Measurements from ENCODE around the gene C2CD3. TPM values are rescaled to one million over a fixed set of nuclear protein-coding genes. Genes with fewer than 3 reads are reported as not detected.

Gene C2CD3
- total and polyA plus RNA-seq, 2 donors, result 12.2 to 13.6 TPM

DNA sequence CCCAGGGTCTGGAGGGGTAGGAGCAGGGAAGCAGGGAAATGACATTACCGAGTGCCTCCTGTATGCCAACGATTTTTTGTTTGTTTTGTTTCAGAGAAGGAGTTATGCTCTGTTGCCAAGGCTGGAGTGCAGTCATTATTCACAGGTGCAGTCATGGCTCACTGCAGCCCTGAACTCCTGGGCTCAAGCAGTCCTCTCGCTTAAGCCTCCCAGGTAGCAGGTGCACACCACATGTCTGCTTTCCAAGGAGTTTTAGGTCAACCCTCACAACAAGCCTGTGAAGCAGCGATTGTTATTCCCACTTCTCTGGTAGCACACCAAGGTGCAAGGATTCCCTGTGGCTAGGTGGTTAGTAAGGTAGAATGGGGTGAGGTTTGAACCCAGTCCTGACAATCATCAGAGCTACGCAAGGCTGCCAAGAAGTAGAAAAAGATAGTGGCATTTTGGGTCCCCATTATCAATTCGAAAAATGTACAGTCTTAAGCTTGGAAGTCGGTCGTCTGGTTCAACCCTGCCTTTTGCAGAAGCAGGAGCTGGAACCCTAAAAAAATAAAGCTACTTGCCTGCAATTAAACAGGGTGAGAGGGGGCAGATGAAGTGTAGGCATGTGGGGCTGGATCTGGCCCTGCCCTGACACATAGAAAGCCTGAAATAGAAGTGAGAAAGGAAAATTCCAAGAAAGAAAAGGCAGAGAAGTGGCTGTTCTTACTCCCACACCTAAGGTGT lies 171.1 kb downstream of the C2CD3 start:
- WGBS, result 96% methylated on average over 8 of the region's 8 CpGs
- Histone ChIP-seq H3K27me3 (ENCODE audit: control insufficient read depth in 2 of 2, insufficient read depth in 1 of 2, low read length in 1 of 2) (no peaks in the 10 kb centered on the region), H3K9me3 (ENCODE audit: control insufficient read depth in 2 of 2, insufficient read depth in 1 of 2, low read length in 1 of 2) (no peaks in the 10 kb centered on the region), H3K27ac (ENCODE audit: low read depth in 1 of 2, low read length in 1 of 2) (no peak overlapping the region), H3K36me3 (ENCODE audit: control insufficient read depth in 2 of 2, insufficient read depth in 2 of 2, low read length in 1 of 2) (peaks cover 29 to 32% of the 10 kb centered on the region in 2 donors), H3K4me3 (ENCODE audit: low read length in 2 of 2) (no peak overlapping the region), H3K4me1 (ENCODE audit: control insufficient read depth in 2 of 2, insufficient read depth in 2 of 2, low read length in 2 of 2) (peaks cover 16 to 30% of the 10 kb centered on the region in 2 donors)
- no peak for DNase-seq (ENCODE audit: low read depth in 6 of 9, low spot score in 9 of 9)

GRCh38 chr11:73998846-73999575 lies 171.8 kb downstream of the C2CD3 start:
- H3K4me1 ChIP-seq (ENCODE audit: control insufficient read depth in 2 of 2, insufficient read depth in 2 of 2, low read length in 2 of 2), result peaks cover 14 to 23% of the 10 kb centered on the region in 2 donors
- no peaks in the 10 kb centered on the region for H3K9me3 ChIP-seq (ENCODE audit: control insufficient read depth in 2 of 2, insufficient read depth in 1 of 2, low read length in 1 of 2)
- no peaks in the 10 kb centered on the region for H3K27me3 ChIP-seq (ENCODE audit: control insufficient read depth in 2 of 2, insufficient read depth in 1 of 2, low read length in 1 of 2)
- 95% methylated on average over 13 of the region's 13 CpGs for WGBS
- peaks cover 25 to 26% of the 10 kb centered on the region in 2 donors for H3K36me3 ChIP-seq (ENCODE audit: control insufficient read depth in 2 of 2, insufficient read depth in 2 of 2, low read length in 1 of 2)
- DNase-seq (ENCODE audit: low read depth in 6 of 9, low spot score in 9 of 9), result no peak
- H3K27ac ChIP-seq (ENCODE audit: low read depth in 1 of 2, low read length in 1 of 2), result no peak overlapping the region
- no peak overlapping the region for H3K4me3 ChIP-seq (ENCODE audit: low read length in 2 of 2)

DNA sequence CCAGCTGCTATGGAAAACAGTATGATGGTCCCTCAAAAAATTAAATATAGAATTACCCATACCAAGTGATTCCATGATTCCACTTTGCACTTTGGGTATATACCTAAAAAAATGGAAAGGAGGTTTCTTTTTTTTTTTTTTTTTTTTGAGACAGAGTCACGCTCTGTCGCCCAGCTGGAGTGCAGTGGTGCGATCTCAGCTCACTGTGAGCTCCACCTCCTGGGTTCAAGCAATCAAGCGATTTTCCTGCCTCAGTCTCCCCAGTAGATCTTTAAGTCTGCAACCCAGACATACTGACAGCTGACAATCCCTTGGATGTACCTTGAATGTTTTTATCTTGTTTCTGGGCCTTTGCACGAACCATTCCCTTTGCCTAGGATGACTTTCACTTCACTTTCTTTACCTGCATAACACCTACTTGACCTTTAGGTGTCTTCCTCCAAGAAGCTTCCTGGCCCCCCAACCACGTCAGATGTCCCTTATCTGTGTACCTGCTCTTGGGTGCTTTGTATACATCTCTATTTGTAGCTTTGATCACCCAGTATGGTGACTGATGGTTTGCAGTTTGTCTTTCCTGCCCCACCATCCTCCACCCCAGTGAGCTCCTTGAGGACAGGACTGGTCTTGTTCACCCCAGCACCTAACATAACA lies 173.6 kb downstream of the C2CD3 start:
- WGBS, result 85% methylated on average over 6 of the region's 6 CpGs
- peaks cover 9 to 12% of the 10 kb centered on the region in 2 donors for H3K36me3 ChIP-seq (ENCODE audit: control insufficient read depth in 2 of 2, insufficient read depth in 2 of 2, low read length in 1 of 2)
- H3K9me3 ChIP-seq (ENCODE audit: control insufficient read depth in 2 of 2, insufficient read depth in 1 of 2, low read length in 1 of 2), result no peaks in the 10 kb centered on the region
- H3K4me3 ChIP-seq (ENCODE audit: low read length in 2 of 2), result no peak overlapping the region
- no peak for DNase-seq (ENCODE audit: low read depth in 6 of 9, low spot score in 9 of 9)
- H3K4me1 ChIP-seq (ENCODE audit: control insufficient read depth in 2 of 2, insufficient read depth in 2 of 2, low read length in 2 of 2), result peaks cover 14 to 22% of the 10 kb centered on the region in 2 donors
- no peaks in the 10 kb centered on the region for H3K27me3 ChIP-seq (ENCODE audit: control insufficient read depth in 2 of 2, insufficient read depth in 1 of 2, low read length in 1 of 2)
- no peak overlapping the region for H3K27ac ChIP-seq (ENCODE audit: low read depth in 1 of 2, low read length in 1 of 2)

DNA sequence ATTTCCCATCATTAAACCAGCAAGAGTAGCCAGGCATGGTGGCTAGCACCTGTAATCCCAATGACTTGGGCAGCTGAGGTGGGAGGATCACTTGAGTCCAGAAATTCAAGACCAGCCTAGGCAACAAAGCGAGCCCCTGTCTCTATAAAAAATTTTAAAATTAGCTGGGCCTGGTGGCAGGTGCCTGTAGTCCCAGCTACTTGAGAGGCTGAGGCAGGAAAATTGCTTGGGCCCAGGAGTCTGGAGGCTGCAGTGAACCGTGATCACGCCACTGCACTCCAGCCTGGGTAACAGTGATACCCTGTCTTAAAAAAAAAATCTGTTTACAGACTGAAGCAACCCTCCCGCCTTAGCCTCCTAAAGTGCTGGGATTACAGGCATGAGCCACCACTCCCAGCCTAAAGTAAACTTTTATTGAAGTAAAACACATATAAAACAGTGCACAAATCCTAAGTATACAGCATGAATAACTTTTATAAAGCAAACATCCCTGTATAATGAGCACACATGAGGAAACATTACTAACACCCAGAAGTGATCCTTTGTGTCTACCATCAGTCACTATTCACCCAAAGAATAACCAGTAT lies 174.5 kb downstream of the C2CD3 start:
- WGBS, result 90% methylated on average over 4 of the region's 4 CpGs
- Histone ChIP-seq H3K4me3 (ENCODE audit: low read length in 2 of 2) (no peak overlapping the region), H3K27me3 (ENCODE audit: control insufficient read depth in 2 of 2, insufficient read depth in 1 of 2, low read length in 1 of 2) (no peaks in the 10 kb centered on the region), H3K36me3 (ENCODE audit: control insufficient read depth in 2 of 2, insufficient read depth in 2 of 2, low read length in 1 of 2) (peaks cover 6 to 7% of the 10 kb centered on the region in 2 donors), H3K9me3 (ENCODE audit: control insufficient read depth in 2 of 2, insufficient read depth in 1 of 2, low read length in 1 of 2) (no peaks in the 10 kb centered on the region), H3K4me1 (ENCODE audit: control insufficient read depth in 2 of 2, insufficient read depth in 2 of 2, low read length in 2 of 2) (peaks cover 14 to 24% of the 10 kb centered on the region in 2 donors), H3K27ac (ENCODE audit: low read depth in 1 of 2, low read length in 1 of 2) (peak overlapping the region; percentile 76 to 93)
- no peak for DNase-seq (ENCODE audit: low read depth in 6 of 9, low spot score in 9 of 9)

- Histone ChIP-seq H3K27ac (ENCODE audit: low read depth in 1 of 2, low read length in 1 of 2) (peak overlapping the region; percentile 76 to 93), H3K9me3 (ENCODE audit: control insufficient read depth in 2 of 2, insufficient read depth in 1 of 2, low read length in 1 of 2) (no peaks in the 10 kb centered on the region), H3K27me3 (ENCODE audit: control insufficient read depth in 2 of 2, insufficient read depth in 1 of 2, low read length in 1 of 2) (no peaks in the 10 kb centered on the region), H3K36me3 (ENCODE audit: control insufficient read depth in 2 of 2, insufficient read depth in 2 of 2, low read length in 1 of 2) (peaks cover under 1 to 3% of the 10 kb centered on the region in 2 donors), H3K4me3 (ENCODE audit: low read length in 2 of 2) (no peak overlapping the region), H3K4me1 (ENCODE audit: control insufficient read depth in 2 of 2, insufficient read depth in 2 of 2, low read length in 2 of 2) (peaks cover 14 to 28% of the 10 kb centered on the region in 2 donors)
- DNase-seq (ENCODE audit: low read depth in 6 of 9, low spot score in 9 of 9), result peak in 5 of 9 donors; percentile 59 to 89 (median 61)
- WGBS, result 52% methylated on average over 2 of the region's 2 CpGs
These were observed 175.1 kb downstream of the C2CD3 start for GRCh38 chr11:73995731-73996130.

- Histone ChIP-seq H3K9me3 (ENCODE audit: control insufficient read depth in 2 of 2, insufficient read depth in 1 of 2, low read length in 1 of 2) (no peaks in the 10 kb centered on the region), H3K4me3 (ENCODE audit: low read length in 2 of 2) (no peak overlapping the region), H3K27ac (ENCODE audit: low read depth in 1 of 2, low read length in 1 of 2) (peak overlapping the region; percentile 75 to 76), H3K4me1 (ENCODE audit: control insufficient read depth in 2 of 2, insufficient read depth in 2 of 2, low read length in 2 of 2) (peaks cover 14 to 28% of the 10 kb centered on the region in 2 donors), H3K36me3 (ENCODE audit: control insufficient read depth in 2 of 2, insufficient read depth in 2 of 2, low read length in 1 of 2) (no peaks in the 10 kb centered on the region), H3K27me3 (ENCODE audit: control insufficient read depth in 2 of 2, insufficient read depth in 1 of 2, low read length in 1 of 2) (no peaks in the 10 kb centered on the region)
- 39% methylated on average over 2 of the region's 2 CpGs for WGBS
- peak in 3 of 9 donors; percentile 44 to 84 (median 62) for DNase-seq (ENCODE audit: low read depth in 6 of 9, low spot score in 9 of 9)
These were observed 175.6 kb downstream of the C2CD3 start for GRCh38 chr11:73995247-73995646.

DNA sequence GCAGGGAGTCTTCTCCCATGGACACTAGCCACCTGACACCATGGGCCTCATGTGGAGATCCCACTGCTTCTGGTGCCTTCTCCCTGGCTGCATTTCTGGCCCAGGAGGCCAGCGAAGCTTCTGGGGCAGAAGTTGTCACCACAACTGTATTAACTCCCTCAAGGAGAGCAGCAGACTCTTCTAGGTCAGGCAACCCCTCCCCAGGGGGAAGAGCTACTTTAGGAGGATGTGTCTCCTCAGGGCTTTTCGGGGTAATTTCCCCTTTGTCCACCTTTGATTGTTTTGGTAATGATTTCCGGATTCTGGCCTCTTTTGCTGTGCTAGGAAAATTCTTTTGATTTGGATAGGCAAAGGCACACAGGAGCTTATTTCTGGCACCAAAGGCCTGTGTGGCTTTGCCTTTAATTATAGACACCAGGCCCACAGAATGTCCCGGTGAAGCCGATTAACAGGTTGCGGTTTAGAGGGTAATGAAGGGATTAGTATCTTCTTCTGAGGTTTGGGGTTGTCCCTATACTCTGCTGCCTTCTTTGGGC lies 179.3 kb downstream of the C2CD3 start:
- H3K9me3 ChIP-seq (ENCODE audit: control insufficient read depth in 2 of 2, insufficient read depth in 1 of 2, low read length in 1 of 2), result no peaks in the 10 kb centered on the region
- H3K27me3 ChIP-seq (ENCODE audit: control insufficient read depth in 2 of 2, insufficient read depth in 1 of 2, low read length in 1 of 2), result no peaks in the 10 kb centered on the region
- DNase-seq (ENCODE audit: low read depth in 6 of 9, low spot score in 9 of 9), result no peak
- no peak overlapping the region for H3K4me3 ChIP-seq (ENCODE audit: low read length in 2 of 2)
- WGBS, result 94% methylated on average over 6 of the region's 6 CpGs
- peaks cover 14 to 15% of the 10 kb centered on the region in 2 donors for H3K4me1 ChIP-seq (ENCODE audit: control insufficient read depth in 2 of 2, insufficient read depth in 2 of 2, low read length in 2 of 2)
- H3K36me3 ChIP-seq (ENCODE audit: control insufficient read depth in 2 of 2, insufficient read depth in 2 of 2, low read length in 1 of 2), result no peaks in the 10 kb centered on the region
- no peak overlapping the region for H3K27ac ChIP-seq (ENCODE audit: low read depth in 1 of 2, low read length in 1 of 2)

GRCh38 chr11:73990730-73991129 lies 180.1 kb downstream of the C2CD3 start:
- H3K4me1 ChIP-seq (ENCODE audit: control insufficient read depth in 2 of 2, insufficient read depth in 2 of 2, low read length in 2 of 2), result peaks cover 7 to 9% of the 10 kb centered on the region in 2 donors
- H3K9me3 ChIP-seq (ENCODE audit: control insufficient read depth in 2 of 2, insufficient read depth in 1 of 2, low read length in 1 of 2), result no peaks in the 10 kb centered on the region
- 91% methylated on average over 2 of the region's 2 CpGs for WGBS
- no peak overlapping the region for H3K27ac ChIP-seq (ENCODE audit: low read depth in 1 of 2, low read length in 1 of 2)
- no peaks in the 10 kb centered on the region for H3K36me3 ChIP-seq (ENCODE audit: control insufficient read depth in 2 of 2, insufficient read depth in 2 of 2, low read length in 1 of 2)
- DNase-seq (ENCODE audit: low read depth in 6 of 9, low spot score in 9 of 9), result no peak
- H3K27me3 ChIP-seq (ENCODE audit: control insufficient read depth in 2 of 2, insufficient read depth in 1 of 2, low read length in 1 of 2), result no peaks in the 10 kb centered on the region
- no peak overlapping the region for H3K4me3 ChIP-seq (ENCODE audit: low read length in 2 of 2)
